ENCODE results near the gene EXOC2.

Gene EXOC2

DNA sequence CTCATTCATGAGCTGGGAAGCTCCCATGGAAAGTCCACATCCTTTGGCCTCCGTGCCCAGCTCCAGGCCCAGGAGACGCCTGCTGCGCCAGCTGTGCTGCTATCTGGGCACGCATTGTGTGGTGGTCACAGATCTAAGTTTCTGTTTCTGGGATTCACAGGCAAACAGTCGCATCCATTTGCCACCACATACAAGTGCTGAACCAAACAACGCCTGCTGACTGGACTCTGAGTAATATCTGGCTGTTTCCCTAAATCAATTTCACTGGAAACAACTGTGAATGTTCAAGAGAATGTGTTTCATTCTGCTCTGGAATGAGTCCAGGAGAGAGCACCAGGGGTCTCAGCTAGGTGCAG is 255.9 kb downstream of the EXOC2 start:
- no peak for DNase-seq

DNA sequence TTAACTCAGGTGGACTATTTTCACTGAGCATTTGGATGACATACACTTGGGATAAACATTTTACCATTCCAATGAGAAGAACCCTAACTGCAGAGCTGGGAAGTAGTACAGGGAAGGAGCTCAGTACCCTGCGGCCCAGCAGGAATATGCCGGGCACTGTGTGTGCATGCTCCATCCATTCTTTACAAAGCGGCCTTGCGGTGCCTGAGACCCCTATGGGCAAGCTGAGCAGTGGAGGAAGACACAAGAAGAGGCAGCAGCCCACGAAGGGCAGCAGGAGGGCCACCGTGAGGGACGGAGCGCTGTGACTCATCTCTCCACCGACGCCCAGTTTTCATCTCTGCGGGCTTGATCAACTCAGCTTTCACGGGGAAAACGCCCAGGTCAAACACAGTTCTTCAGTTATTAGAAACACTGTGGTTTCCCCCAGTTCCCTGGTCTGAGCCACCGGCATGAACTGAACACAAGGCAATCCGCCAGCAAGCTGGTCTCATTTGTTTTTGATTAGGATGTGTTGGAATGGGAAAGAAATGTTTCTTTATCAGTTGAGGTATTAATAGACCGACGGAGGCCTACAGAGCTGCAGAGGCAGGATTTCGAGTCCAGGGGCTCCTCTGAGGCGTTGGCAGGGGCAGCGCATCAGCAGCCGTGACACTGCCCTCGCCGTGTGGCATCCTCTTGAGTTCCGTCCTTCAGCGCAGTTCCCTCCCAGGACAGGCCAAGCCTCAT is 256.5 kb downstream of the EXOC2 start:
- no peak for DNase-seq

DNA sequence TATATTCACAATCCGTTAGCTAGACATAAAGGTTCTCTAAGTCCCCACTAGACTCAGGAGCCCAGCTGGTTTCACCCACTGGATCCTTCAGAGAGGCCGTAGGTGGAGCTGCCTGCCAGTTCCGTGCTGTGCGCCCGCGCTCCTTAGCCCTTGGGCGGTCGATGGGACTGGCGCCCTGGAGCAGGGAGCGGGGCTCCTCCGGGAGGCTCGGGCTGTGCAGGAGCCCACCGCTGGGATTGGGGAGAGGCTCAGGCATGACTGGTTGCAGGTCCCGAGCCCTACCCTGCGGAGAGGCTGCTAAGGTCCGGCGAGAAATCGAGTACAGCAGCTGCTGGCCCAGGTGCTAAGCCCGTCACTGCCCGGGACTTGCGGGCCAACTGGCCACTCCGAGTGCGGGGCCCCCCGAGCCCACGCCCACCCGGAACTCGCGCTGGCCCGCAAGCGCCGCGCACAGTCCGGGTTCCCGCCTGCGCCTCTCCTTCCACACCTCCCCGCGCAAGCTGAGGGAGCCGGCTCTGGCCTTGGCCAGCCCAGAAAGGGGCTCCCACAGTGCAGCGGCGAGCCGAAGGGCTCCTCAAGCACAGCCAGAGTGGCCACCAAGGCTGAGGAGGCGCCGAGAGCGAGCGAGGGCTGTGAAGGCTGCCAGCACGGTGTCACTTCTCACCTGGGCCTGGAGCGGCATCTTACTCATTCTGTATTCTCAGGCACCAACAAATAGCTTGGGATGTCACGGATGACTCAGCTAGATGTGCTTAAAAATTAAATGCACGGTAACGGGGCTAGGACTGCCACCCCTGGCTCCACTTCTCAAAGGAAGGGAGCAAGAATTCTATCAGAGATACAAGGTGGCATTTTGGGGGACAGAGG is 257.3 kb downstream of the EXOC2 start:
- no peak for DNase-seq

Measured in stimulated activated CD4-positive, alpha-beta T cell treated with anti-CD3 and anti-CD28 coated beads, Interleukin-4, amount 100 ng/mL, for 1 hour (primary cell).